SU-DHL-6 (cell line): ENCODE data around the gene NEU4.

Source experiments
- CTCF ChIP-seq: fragments of 200-600 bp; sonication (generic); IDR thresholded peaks from one replicate; pipeline ENCODE4 v1.5.1; 2017; ENCODE audit warnings: antibody characterized with exemption, mild to moderate bottlenecking, low read length, moderate library complexity; ENCODE audit not compliant: insufficient read depth, poor library complexity, severe bottlenecking
- EZH2phosphoT487 ChIP-seq: fragments of 200-600 bp; sonication (generic), shearing (Covaris generic); conservative IDR thresholded peaks from 2 replicates; pipeline ENCODE4 v1.6.1; 2018; ENCODE audit warnings: mild to moderate bottlenecking, antibody characterized with exemption, low read length, moderate library complexity, mixed read lengths

GRCh38 chr2:241859017-241859435, 50.0 kb downstream of the NEU4 start:
- TF ChIP-seq CTCF (no peak), EZH2phosphoT487 (no peak)
